Parathyroid adenoma (tissue), 2 donors: ENCODE measurements around the gene MDM2.

Source experiments
- H2AFZ ChIP-seq: fragments of 300-600 bp; sonication (generic); one replicate; pipeline ENCODE4 v1.7.0; 2017; ENCODE audit warnings: antibody characterized with exemption, mild to moderate bottlenecking
- H3K27ac ChIP-seq: fragments of 300-600 bp; sonication (generic); one replicate; pipeline ENCODE4 v1.7.0; 2017
- H3K27me3 ChIP-seq: fragments of 300-600 bp; sonication (generic); one replicate; pipeline ENCODE4 v1.7.0; 2017; ENCODE audit warnings: low read length; ENCODE audit not compliant: control insufficient read depth, insufficient read depth
- H3K36me3 ChIP-seq: fragments of 300-600 bp; sonication (generic); one replicate; pipeline ENCODE4 v1.7.0; 2017; ENCODE audit warnings: low read length; ENCODE audit not compliant: control insufficient read depth, insufficient read depth
- H3K4me1 ChIP-seq: fragments of 300-600 bp; sonication (generic); one replicate; pipeline ENCODE4 v1.7.0; 2017; ENCODE audit warnings: control low read depth
- H3K4me2 ChIP-seq: fragments of 300-600 bp; sonication (generic); one replicate; pipeline ENCODE4 v1.7.0; 2017; ENCODE audit warnings: low read length
- H3K4me3 ChIP-seq: fragments of 300-600 bp; sonication (generic); one replicate; pipeline ENCODE4 v1.7.0; 2017; ENCODE audit warnings: low read depth, low read length
- H3K79me2 ChIP-seq: fragments of 300-600 bp; sonication (generic); one replicate; pipeline ENCODE4 v1.7.0; 2017; ENCODE audit warnings: control low read depth
- H3K9ac ChIP-seq: fragments of 300-600 bp; sonication (generic); one replicate; pipeline ENCODE4 v1.7.0; 2017; ENCODE audit warnings: mild to moderate bottlenecking
- H3K9me3 ChIP-seq: fragments of 300-600 bp; sonication (generic); one replicate; pipeline ENCODE4 v1.7.0; 2017; ENCODE audit warnings: low read length; ENCODE audit not compliant: control insufficient read depth
- TF ChIP-seq, protein P1 (sequence below): fragments of 300-600 bp; sonication (generic); IDR thresholded peaks from one replicate; pipeline ENCODE4 v1.7.0; 2017; ENCODE audit warnings: antibody characterized with exemption, mild to moderate bottlenecking
- donor health status: primary hyperparathyroidism.

Gene MDM2

GRCh38 chr12:68888243-68888642 is 80.3 kb downstream of the MDM2 start:
- Histone ChIP-seq H3K27ac (no peak overlapping the region), H3K4me3 (no peak overlapping the region), H3K79me2 (no peaks in the 10 kb centered on the region), H3K27me3 (no peaks in the 10 kb centered on the region), H3K4me1 (no peaks in the 10 kb centered on the region), H3K9ac (no peak overlapping the region), H3K4me2 (no peak overlapping the region), H2AFZ (no peak overlapping the region), H3K36me3 (no peaks in the 10 kb centered on the region), H3K9me3 (no peaks in the 10 kb centered on the region)
- TF ChIP-seq, protein P1, sequence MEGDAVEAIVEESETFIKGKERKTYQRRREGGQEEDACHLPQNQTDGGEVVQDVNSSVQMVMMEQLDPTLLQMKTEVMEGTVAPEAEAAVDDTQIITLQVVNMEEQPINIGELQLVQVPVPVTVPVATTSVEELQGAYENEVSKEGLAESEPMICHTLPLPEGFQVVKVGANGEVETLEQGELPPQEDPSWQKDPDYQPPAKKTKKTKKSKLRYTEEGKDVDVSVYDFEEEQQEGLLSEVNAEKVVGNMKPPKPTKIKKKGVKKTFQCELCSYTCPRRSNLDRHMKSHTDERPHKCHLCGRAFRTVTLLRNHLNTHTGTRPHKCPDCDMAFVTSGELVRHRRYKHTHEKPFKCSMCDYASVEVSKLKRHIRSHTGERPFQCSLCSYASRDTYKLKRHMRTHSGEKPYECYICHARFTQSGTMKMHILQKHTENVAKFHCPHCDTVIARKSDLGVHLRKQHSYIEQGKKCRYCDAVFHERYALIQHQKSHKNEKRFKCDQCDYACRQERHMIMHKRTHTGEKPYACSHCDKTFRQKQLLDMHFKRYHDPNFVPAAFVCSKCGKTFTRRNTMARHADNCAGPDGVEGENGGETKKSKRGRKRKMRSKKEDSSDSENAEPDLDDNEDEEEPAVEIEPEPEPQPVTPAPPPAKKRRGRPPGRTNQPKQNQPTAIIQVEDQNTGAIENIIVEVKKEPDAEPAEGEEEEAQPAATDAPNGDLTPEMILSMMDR = no peak

- Histone ChIP-seq H3K79me2 (no peaks in the 10 kb centered on the region), H3K4me3 (no peak overlapping the region), H3K36me3 (no peaks in the 10 kb centered on the region), H3K4me2 (no peak overlapping the region), H3K27ac (peak overlapping the region; percentile 59), H3K9ac (no peak overlapping the region), H3K9me3 (no peaks in the 10 kb centered on the region), H3K27me3 (no peaks in the 10 kb centered on the region), H3K4me1 (no peaks in the 10 kb centered on the region), H2AFZ (no peak overlapping the region)
- TF ChIP-seq, protein P1 = no peak
Observed at GRCh38 chr12:68890701-68891113, 82.7 kb downstream of the MDM2 start.

DNA sequence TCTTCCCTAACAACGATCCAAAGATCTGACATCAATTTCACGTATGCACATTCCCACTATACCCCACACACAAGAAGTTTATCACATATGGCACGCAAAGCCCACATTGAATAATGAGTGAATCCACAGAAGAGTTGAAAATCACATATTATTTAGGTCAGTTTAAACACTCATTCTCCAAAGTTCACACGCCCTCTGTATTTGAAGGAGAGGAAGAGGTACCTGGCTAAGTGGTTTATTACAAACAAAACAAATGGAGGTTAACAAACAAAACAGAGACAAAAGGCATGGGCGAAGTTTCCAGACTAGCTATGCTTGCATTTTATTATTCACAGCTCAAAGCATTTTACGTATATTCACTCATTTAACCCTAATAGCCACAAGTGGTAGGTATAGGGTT is 83.2 kb downstream of the MDM2 start:
- H3K79me2 ChIP-seq = no peaks in the 10 kb centered on the region
- no peak overlapping the region for H2AFZ ChIP-seq
- H3K4me1 ChIP-seq = no peaks in the 10 kb centered on the region
- no peaks in the 10 kb centered on the region for H3K36me3 ChIP-seq
- no peak overlapping the region for H3K9ac ChIP-seq
- no peaks in the 10 kb centered on the region for H3K27me3 ChIP-seq
- H3K9me3 ChIP-seq = no peaks in the 10 kb centered on the region
- TF ChIP-seq, protein P1 = no peak
- H3K4me2 ChIP-seq = no peak overlapping the region
- peak overlapping the region; percentile 59 for H3K27ac ChIP-seq
- H3K4me3 ChIP-seq = no peak overlapping the region

- no peaks in the 10 kb centered on the region for H3K4me1 ChIP-seq
- no peaks in the 10 kb centered on the region for H3K36me3 ChIP-seq
- H3K27me3 ChIP-seq = no peaks in the 10 kb centered on the region
- no peak overlapping the region for H3K9ac ChIP-seq
- H3K27ac ChIP-seq = no peak overlapping the region
- H3K4me3 ChIP-seq = no peak overlapping the region
- H3K4me2 ChIP-seq = no peak overlapping the region
- TF ChIP-seq, protein P1 = no peak
- H3K79me2 ChIP-seq = no peaks in the 10 kb centered on the region
- H3K9me3 ChIP-seq = no peaks in the 10 kb centered on the region
- H2AFZ ChIP-seq = no peak overlapping the region
Observed at GRCh38 chr12:68893201-68893600, 85.2 kb downstream of the MDM2 start.

DNA sequence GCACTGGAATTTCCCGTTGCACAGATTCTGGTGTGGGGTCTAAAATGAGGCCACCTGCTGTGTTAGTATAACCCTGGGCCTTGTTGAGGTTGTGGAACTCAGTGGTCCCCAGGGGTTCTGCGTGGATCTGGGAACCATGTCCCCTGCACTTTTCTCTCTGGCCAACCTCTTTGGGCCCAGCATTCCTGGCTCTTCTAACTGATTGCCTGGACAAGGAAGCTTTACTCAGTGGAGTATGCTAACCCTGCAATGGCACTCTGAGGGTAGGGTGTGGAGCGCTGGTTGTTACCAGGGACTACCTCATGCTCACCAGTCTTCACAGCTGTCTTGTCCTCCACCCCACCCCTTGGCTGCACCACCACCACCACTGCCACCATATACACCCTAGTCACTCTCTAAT is 85.8 kb downstream of the MDM2 start:
- Histone ChIP-seq H3K27me3 (no peaks in the 10 kb centered on the region), H3K79me2 (no peaks in the 10 kb centered on the region), H2AFZ (no peak overlapping the region), H3K27ac (no peak overlapping the region), H3K9ac (no peak overlapping the region), H3K36me3 (no peaks in the 10 kb centered on the region), H3K4me2 (no peak overlapping the region), H3K4me3 (no peak overlapping the region), H3K4me1 (no peaks in the 10 kb centered on the region), H3K9me3 (no peaks in the 10 kb centered on the region)
- TF ChIP-seq, protein P1 = no peak
